CD4-positive, alpha-beta T cell treated with Interleukin-15 for 1 hour (primary cell): Measurements from ENCODE around the gene AOX1.
"Not testable (repeated sequence)": the region's sequence is repeated elsewhere in the genome, so short reads cannot be mapped to it uniquely, and the experiment has no call there.

ENCODE experiments used
- DNase-seq: peaks from one replicate; pipeline ENCODE4 v3.0.0-alpha.2; 2020

AOX1 gene

GRCh38 chr2:200603972-200604371 lies 18.2 kb downstream of the AOX1 start:
- DNase-seq = no peak

- no peak for DNase-seq
These were observed 18.9 kb downstream of the AOX1 start for GRCh38 chr2:200604571-200605255.

GRCh38 chr2:200608341-200609027 lies 22.7 kb downstream of the AOX1 start:
- DNase-seq = no peak

GRCh38 chr2:200609028-200609614 lies 23.3 kb downstream of the AOX1 start:
- DNase-seq = no peak

GRCh38 chr2:200610217-200610616 lies 24.4 kb downstream of the AOX1 start:
- not testable (repeated sequence) for DNase-seq

GRCh38 chr2:200613692-200614091 lies 27.9 kb downstream of the AOX1 start:
- no peak for DNase-seq

- DNase-seq = no peak
These were observed 28.4 kb downstream of the AOX1 start for GRCh38 chr2:200614249-200614648.

GRCh38 chr2:200615247-200615646 lies 29.4 kb downstream of the AOX1 start:
- DNase-seq = no peak

- DNase-seq = no peak
These were observed 30.4 kb downstream of the AOX1 start for GRCh38 chr2:200616193-200616592.

GRCh38 chr2:200616656-200617055 lies 30.8 kb downstream of the AOX1 start:
- DNase-seq = no peak

- no peak for DNase-seq
These were observed 31.6 kb downstream of the AOX1 start for GRCh38 chr2:200617156-200618053.

- no peak for DNase-seq
These were observed 32.2 kb downstream of the AOX1 start for GRCh38 chr2:200618054-200618419.

GRCh38 chr2:200618590-200619021 lies 32.8 kb downstream of the AOX1 start:
- DNase-seq = no peak

GRCh38 chr2:200619279-200619678 lies 33.5 kb downstream of the AOX1 start:
- no peak for DNase-seq

GRCh38 chr2:200620606-200621390 lies 35.0 kb downstream of the AOX1 start:
- DNase-seq = no peak

GRCh38 chr2:200622106-200622505 lies 36.3 kb downstream of the AOX1 start:
- no peak for DNase-seq

- no peak for DNase-seq
These were observed 38.2 kb downstream of the AOX1 start for GRCh38 chr2:200624026-200624425.

GRCh38 chr2:200624658-200625057 lies 38.8 kb downstream of the AOX1 start:
- DNase-seq = no peak

- no peak for DNase-seq
These were observed 39.5 kb downstream of the AOX1 start for GRCh38 chr2:200625282-200625681.

GRCh38 chr2:200625958-200626363 lies 40.1 kb downstream of the AOX1 start:
- no peak for DNase-seq

GRCh38 chr2:200627110-200627770 lies 41.4 kb downstream of the AOX1 start:
- no peak for DNase-seq

- DNase-seq = not testable (repeated sequence)
These were observed 42.6 kb downstream of the AOX1 start for GRCh38 chr2:200628461-200628860.
